GM19463 (cell line): ENCODE data around the gene AGBL5.
"Not testable (repeated sequence)": the region's sequence is repeated elsewhere in the genome, so short reads cannot be mapped to it uniquely, and the experiment has no call there.

Source experiments
- ATAC-seq: cut with Tn5 transposase; IDR thresholded peaks from one replicate; pipeline ENCODE4 v1.9.1; 2021; ENCODE audit warnings: mild to moderate bottlenecking, moderate library complexity; ENCODE audit not compliant: unreplicated experiment

AGBL5 gene

DNA sequence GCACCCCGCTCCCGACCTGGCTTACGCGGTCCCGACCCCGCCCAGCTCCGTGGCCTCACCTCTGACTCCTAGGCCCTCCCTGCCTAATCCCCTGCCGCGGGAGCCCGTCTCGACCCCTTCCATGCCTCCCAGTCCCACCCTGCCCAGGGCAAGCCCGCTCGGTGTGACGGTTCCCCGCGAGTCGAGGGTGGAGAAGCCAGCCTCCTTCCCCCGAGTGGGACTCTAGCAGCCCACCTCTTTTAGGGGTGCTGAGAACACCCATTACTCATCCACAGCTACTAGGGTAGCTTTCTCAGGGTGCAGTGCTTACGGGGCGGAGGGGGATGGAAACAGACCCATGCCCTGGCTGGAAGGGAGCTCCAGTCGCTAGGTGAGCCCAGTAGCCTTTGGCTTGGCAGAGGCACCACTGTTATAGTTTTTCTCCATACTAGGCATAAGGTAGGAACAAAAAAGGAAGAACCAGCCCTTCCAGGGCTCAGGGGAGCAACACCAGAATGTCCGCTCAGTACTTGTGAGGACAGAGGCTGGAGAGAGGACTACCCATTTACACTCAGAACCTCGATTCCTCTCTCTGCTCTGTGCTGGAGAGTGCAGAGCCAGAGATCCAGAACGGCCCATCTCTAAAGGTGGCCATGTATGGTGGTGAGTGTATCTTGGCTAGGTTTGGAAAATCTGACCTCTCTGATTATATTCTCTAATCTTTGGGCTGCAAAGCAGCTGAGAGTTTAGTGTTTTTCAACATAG, 606 bp downstream of the AGBL5 start:
- no peak for ATAC-seq

GRCh38 chr2:27053321-27053720, 1.9 kb downstream of the AGBL5 start:
- ATAC-seq: no peak

GRCh38 chr2:27053776-27054175, 2.3 kb downstream of the AGBL5 start:
- ATAC-seq: no peak

DNA sequence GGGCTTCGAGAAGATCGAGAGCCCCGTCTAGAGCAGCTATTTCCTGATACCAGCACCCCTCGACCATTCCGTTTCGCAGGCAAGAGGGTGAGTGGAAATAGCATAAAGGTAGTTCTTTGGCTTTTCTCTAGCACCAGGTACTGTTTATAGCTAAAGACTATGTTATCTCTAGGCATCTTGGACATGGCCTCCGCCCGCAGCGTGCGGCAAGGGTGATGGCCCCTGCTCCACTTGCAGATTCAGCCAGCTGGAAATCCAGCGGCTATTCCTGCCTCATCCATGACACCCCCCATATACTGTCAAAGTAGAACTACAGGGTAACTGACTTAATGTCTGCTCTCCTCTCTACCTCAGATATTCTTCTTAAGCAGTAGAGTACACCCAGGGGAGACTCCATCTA, 3.3 kb downstream of the AGBL5 start:
- ATAC-seq: no peak

DNA sequence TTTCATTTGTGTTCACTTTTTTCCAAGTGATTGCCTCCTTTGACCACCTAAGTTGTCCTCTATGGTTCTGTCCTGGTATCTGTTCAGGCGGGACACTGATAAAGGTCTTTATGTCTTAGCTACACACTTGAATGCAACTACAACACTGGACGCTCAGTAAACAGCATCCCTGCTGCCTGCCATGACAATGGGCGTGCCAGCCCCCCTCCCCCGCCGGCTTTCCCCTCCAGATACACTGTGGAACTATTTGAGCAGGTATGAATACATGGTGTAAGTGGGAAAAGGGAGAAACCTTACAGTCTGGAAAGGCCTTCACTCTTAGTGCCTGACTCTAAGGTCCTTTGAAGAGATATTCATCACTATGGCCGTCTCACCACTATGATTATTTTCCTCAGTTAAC, 5.7 kb downstream of the AGBL5 start:
- ATAC-seq: no peak

GRCh38 chr2:27058210-27058609, 6.7 kb downstream of the AGBL5 start:
- ATAC-seq: no peak

- no peak for ATAC-seq
These were observed 7.8 kb downstream of the AGBL5 start for GRCh38 chr2:27059141-27059820.

GRCh38 chr2:27060323-27060722, 8.9 kb downstream of the AGBL5 start:
- no peak for ATAC-seq

DNA sequence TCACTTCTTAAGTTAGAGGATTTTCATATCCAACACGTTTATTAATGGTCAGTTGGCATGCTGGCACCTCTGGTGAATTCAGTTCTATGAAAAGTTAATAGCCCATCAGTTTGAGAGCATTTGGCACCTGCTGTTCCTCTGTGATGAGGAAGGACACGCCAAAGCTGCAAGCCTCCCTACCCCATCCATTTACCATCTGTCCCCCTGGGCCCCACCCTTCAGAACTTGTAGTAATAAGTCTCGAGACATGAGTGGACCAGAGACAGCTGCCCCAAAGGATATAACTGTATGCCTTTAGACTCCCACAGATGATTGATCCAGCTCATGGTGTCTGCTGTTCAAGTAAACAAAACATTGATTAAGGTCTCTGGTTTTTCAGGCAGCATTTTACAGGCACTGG, 13.7 kb downstream of the AGBL5 start:
- ATAC-seq: no peak

DNA sequence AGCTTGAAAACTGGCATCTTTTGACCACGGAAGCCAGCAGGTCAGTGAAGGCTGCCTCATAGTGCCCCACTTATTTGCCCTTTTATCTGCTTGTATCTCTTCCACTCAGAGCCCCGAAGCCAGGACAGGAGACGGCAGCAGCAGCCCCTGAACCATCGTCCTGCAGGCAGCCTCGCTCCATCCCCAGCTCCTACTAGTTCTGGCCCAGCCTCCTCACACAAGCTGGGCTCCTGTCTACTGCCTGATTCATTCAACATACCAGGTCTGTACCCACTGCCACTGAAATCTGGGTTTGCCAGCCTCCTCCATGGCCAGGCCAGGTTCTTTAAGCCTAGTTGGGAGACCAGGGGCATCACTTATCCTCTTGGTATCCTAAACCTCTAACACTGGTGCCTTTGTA, 15.9 kb downstream of the AGBL5 start:
- no peak for ATAC-seq

GRCh38 chr2:27069436-27069835, 18.0 kb downstream of the AGBL5 start:
- ATAC-seq: no peak

DNA sequence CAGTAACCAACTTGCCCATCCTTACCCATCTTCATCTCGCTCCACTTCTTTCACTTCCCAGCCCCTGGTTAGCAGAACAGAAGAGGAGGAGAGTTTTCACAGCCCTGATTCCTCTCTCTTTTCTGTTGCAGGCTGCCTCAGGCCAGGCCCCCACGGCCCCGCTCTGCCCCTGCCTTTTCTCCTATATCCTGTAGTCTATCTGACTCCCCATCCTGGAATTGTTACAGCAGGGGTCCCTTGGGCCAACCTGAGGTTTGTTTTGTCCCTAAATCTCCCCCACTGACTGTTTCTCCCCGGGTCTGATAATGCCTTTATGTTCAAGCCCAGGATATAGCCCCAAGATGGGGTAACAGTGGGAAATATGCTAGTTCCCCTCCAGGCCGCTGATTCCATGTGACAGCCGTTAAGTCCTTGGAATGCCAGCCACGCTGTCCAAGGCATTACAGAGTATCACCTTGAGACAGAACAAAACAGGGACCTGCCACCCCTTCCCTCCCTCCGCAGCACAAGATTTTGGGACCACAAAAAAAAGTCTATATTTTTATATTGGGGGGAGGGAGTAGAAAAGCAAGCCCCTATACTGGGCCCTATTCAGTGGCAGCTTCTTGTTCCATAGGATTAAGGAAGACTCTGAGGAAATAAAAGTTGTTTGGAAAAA, 18.6 kb downstream of the AGBL5 start:
- ATAC-seq: no peak

DNA sequence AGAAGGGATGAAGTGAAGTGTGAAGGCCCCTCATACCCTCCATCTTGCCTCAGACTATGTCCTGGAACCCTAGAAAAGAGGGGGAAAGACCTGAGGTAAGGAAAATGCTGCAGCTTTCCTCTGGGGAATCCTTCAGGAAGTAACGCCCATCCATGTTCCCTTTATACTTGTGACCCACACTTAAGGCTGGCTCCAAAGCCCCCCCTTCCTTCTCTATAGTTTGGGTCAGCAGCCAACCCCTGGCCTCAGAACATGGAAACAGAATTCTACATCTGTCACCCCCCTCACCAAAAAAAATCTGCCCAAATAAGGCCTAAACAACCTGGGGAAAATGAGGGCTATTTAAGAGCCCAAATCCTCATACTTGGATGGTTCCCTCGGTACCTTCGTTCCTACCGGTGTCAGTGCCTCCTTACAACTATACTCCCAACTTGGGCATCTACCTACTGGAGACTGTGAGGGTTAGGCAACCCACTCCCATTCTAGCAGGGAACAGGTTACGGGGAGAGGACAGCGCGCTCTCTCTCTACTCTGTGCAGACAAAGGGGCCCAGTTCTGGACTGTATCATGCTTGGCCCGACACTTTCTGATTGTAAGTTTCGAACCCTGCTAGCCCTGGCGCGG, 19.3 kb downstream of the AGBL5 start:
- no peak for ATAC-seq

GRCh38 chr2:27071277-27071989, 20.0 kb downstream of the AGBL5 start, which contains the start of gene OST4:
Gene OST4 (minus strand): TSS chr2:27071654.
- peak; percentile 87 for ATAC-seq

DNA sequence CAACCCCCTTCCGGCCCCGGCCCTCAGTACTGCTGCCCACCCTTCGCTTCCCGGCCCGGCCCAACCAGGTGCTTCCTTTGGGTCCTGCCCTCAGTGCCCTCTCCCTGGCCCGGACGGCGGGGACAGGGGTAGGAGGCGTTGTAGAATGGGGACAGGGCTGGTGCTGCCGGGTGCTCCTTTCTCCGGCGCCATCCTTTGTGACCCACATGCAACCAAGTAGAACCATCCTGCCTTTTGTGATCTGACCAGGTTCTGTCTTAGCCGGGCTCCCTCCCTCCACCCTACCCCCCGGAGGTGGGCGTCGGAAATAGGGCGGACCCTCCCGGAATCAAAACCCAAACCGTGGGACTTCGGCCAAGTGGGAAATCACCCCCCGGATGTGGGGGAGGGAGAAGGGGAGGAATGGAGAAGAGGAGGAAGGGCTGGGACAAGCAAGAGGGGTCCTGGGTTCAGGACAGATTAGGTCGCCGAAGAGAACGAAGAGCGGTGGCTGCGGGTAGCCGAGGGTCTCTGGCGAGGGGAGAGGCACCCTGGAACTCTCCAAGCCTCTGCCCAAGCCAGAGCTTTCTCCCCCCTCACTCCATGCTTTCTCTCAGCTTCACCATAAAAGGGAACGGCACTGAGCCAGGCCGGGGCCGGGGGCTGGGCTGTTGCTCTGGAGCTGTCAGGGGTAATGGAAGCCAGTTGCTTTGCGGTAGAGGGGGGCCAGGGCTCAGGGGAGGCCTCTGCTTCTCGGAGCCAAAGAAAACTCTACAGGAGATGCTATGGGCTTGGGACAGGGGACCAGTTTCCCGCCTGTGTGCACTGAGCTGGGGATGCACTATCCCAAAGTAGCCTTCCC, 20.7 kb downstream of the AGBL5 start:
- no peak for ATAC-seq

GRCh38 chr2:27072920-27073319, 21.5 kb downstream of the AGBL5 start:
- no peak for ATAC-seq

GRCh38 chr2:27073782-27074181, 22.3 kb downstream of the AGBL5 start:
- ATAC-seq: no peak

GRCh38 chr2:27074738-27075565, 23.5 kb downstream of the AGBL5 start:
- ATAC-seq: no peak

GRCh38 chr2:27075566-27075871, 24.1 kb downstream of the AGBL5 start:
- ATAC-seq: not testable (repeated sequence)
